ENCODE results near the gene DPEP1. TPM values are rescaled to one million over a fixed set of nuclear protein-coding genes. Genes with fewer than 3 reads are reported as not detected.
A peak's percentile ranks its signal among the peaks of the same experiment; 100 is the strongest.

Gene DPEP1
- total and polyA plus RNA-seq, 8 donors = 109 to 168 (median 125) TPM

- 85 to 87% methylated on average over 33 of the region's 33 CpGs for WGBS, 2 donors
- ATAC-seq (peak in 1 of 4 donors; percentile 36), FAIRE-seq (no peak), DNase-seq (no peak)
- TF ChIP-seq CTCF (IDR thresholded peaks at IDR 0.05) = no peak
- Histone ChIP-seq H3K27me3 (no peaks in the 10 kb centered on the region), H3K4me3 (no peak overlapping the region), H3K4me1 (no peaks in the 10 kb centered on the region), H3K36me3 (no peaks in the 10 kb centered on the region), H3K9me3 (no peaks in the 10 kb centered on the region), H3K27ac (peak overlapping the region in 2 of 4 donors; percentile 50 to 74)
- intact Hi-C loops (cut with DNase I) = no loop called here
Measured at GRCh38 chr16:89581045-89581695, 32.3 kb upstream of the DPEP1 start.

- peak overlapping the region; percentile 50 to 85 (median 68) for H3K27ac ChIP-seq
- H3K9me3 ChIP-seq = no peaks in the 10 kb centered on the region
- H3K4me3 ChIP-seq = no peak overlapping the region
- ATAC-seq (peak; percentile 50 to 85 (median 83)), FAIRE-seq (no peak), DNase-seq (peak in 2 of 6 donors; percentile 24 to 48)
- intact Hi-C loops (cut with DNase I) = no loop called here
- TF ChIP-seq CTCF (IDR thresholded peaks at IDR 0.05) = no peak
- WGBS, 2 donors = 62 to 63% methylated on average over 15 of the region's 15 CpGs
- H3K4me1 ChIP-seq = no peaks in the 10 kb centered on the region
- no peaks in the 10 kb centered on the region for H3K36me3 ChIP-seq
- no peaks in the 10 kb centered on the region for H3K27me3 ChIP-seq
Measured at GRCh38 chr16:89581861-89582563, 31.4 kb upstream of the DPEP1 start.

GRCh38 chr16:89582614-89583196 lies 30.7 kb upstream of the DPEP1 start:
- intact Hi-C loops (cut with DNase I) = no loop called here
- Histone ChIP-seq H3K4me1 (no peaks in the 10 kb centered on the region), H3K4me3 (no peak overlapping the region), H3K27me3 (no peaks in the 10 kb centered on the region), H3K36me3 (no peaks in the 10 kb centered on the region), H3K27ac (peak overlapping the region; percentile 50 to 85 (median 68)), H3K9me3 (no peaks in the 10 kb centered on the region)
- no peak for TF ChIP-seq CTCF (IDR thresholded peaks at IDR 0.05)
- ATAC-seq (peak in 3 of 4 donors; percentile 17 to 24 (median 20)), DNase-seq (peak in 1 of 6 donors; percentile 51), FAIRE-seq (no peak)
- WGBS, 2 donors = 89 to 94% methylated on average over 19 of the region's 19 CpGs

- FAIRE-seq (no peak), ATAC-seq (no peak), DNase-seq (peak in 1 of 6 donors; percentile 52)
- TF ChIP-seq CTCF (IDR thresholded peaks at IDR 0.05) = no peak
- H3K27ac ChIP-seq = no peak overlapping the region
- H3K27me3 ChIP-seq = no peaks in the 10 kb centered on the region
- H3K4me1 ChIP-seq = no peaks in the 10 kb centered on the region
- 86 to 92% methylated on average over 32 to 36 of the region's 36 CpGs for WGBS, 2 donors
- H3K4me3 ChIP-seq = no peak overlapping the region
- intact Hi-C loops (cut with DNase I) = no loop called here
- H3K36me3 ChIP-seq = no peaks in the 10 kb centered on the region
- H3K9me3 ChIP-seq = no peaks in the 10 kb centered on the region
Measured at GRCh38 chr16:89583197-89583894, 30.1 kb upstream of the DPEP1 start.

Measured in pancreas (tissue), 10 donors.